GM18499 (cell line): ENCODE measurements around the gene USE1.
A peak's percentile ranks its signal among the peaks of the same experiment; 100 is the strongest.
"Not testable (repeated sequence)": the region's sequence is repeated elsewhere in the genome, so short reads cannot be mapped to it uniquely, and the experiment has no call there.

Source experiments
- ATAC-seq: cut with Tn5 transposase; IDR thresholded peaks from one replicate; pipeline ENCODE4 v1.9.1; 2021; ENCODE audit warnings: moderate number of reproducible peaks; ENCODE audit not compliant: insufficient read depth, unreplicated experiment

The USE1 gene, protein sequence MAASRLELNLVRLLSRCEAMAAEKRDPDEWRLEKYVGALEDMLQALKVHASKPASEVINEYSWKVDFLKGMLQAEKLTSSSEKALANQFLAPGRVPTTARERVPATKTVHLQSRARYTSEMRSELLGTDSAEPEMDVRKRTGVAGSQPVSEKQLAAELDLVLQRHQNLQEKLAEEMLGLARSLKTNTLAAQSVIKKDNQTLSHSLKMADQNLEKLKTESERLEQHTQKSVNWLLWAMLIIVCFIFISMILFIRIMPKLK

DNA sequence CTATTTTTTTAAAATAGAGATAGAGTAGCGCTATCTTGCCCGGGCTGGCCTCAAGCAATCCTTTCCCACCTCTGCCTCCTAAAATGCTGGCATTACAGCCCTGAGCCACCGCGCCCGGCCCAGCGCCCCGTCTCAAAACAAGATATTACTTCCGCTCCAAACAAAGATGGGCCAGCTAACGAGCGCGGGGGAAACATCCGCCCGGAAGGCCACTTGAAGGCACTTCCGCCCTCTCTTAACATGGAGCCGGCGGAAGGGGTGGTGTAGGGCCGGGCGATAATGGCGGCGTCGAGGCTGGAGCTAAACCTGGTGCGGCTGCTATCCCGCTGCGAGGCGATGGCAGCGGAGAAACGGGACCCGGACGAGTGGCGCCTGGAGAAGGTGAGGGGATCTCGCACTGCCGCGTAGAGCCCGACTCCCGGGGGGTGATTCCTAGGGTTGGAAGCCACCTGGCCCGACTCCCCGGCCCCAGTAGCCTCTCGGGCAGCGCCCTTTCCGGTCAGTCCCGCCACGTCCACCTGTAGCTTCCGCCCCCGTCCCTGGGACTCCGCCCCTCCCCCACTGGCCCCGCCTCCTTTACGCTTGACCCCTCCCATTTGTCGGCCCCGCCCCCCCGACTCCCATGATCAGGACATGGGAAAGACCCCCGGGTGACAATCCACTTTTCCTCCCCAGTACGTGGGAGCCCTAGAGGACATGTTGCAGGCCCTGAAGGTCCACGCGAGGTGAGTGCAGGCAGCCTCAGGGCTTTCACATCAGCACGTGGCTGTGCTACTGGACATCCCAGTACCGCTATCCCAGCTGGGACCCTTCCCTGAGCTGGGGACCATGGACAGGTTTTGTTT is at the start of gene USE1:
Gene USE1 (plus strand): TSS at position 231 of the 845 bp plus-strand sequence. CDS start 49 bp downstream, at position 280.
- ATAC-seq, result peak; percentile 58

DNA sequence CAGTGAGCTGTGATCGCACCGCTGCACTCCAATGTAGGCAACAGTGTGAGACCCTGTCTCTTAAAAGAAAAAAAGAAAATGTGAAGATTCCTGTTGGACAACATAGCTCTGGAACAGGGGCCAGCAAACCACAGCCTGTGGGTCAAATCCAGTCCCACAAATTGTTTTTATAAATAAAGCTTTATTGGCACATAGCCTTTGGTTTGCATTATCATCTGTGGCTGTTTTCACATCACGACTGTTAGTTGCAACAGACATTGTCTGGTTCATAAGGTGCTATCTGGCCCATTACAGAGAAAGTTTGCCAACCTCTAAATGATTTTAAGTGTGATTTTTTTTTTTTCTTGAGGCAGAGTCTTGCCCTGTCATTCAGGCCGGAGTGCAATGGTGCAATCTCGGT is 49.4 kb upstream of the USE1 start:
- no peak for ATAC-seq

DNA sequence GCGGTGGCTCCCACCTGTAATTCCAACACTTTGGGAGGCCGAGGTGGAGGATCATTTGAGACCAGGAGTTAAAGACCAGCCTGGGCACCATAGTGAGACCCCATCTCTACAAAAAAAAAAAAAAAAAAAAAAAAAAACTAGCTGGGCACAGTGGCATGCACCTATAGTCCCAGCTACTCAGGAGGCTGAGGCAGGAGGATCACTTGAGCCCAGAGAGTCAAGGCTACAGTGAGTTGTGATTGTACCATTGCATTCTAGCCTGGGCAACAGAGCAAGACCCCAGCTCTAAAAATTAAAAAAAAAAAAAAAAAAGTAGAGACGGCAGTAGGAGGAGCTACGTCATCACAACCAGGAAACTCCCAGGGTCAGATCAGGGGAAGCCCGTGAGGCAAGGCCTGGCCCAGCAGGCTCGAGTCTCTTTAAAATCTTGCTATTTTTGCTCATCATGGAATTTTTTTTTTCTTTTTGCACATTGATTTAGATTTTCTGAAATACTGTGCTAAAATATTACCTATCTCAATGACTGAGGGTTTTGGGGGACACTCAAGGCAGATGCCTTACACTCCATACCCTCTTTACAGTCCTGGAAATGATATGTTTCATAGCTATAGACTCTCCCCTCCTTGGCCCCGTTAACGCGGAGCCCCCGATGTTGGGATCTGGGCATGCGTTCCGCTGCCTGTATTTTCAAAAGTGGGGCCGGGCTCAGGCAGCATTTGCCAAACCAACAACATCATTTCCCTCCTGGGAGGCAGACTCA is 44.4 kb upstream of the USE1 start:
- no peak for ATAC-seq

DNA sequence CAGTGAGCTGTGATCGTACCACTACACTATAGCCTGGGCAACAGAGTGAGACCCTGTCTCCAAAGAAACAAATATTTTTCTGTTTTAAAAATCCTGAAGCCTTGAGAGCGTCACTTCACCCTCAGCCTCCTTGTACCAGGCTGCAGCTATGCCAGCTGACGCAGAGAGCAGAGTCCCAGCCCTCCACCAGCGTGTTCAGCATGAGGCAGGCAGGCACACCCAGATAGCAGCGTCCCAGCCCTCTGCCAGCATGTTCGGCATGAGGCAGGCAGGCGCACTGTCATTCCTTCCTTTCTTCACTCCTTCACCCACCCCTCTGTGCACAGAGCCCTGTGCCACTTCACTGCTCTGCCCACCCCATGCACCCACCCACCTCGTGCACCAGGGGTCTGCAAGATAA is 43.3 kb upstream of the USE1 start:
- no peak for ATAC-seq

DNA sequence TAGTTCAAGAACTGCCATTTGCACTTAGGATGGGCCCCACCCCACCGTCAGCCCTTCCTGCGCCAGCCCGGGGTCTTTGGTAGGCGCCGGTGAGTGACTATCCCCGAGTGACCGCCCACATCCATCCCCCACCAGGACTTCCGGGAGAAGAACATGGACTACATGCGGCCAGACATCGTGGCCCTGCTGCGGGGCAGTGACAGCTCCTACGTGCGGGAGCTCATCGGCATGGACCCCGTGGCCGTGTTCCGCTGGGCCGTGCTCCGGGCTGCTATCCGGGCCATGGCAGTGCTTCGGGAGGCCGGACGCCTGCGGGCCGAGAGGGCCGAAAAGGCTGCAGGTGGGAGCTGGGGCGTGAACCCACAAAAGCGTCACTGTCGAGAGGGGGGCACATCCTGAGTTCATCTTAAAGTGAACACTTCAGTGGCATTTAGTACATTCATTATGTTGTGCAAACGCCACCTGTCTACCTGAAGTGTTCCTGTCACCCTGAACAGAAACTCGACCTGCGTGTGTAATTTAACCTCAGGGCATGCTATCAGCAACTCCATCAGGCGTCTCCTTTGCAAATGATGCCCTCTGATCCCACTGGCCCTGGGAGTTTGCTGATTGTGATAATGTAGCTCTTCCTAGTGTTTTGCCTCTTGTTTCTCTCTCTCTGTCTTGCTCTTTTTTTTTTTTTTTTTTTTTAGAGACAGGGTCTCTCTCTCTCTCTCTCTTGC is 42.4 kb upstream of the USE1 start:
- no peak for ATAC-seq

DNA sequence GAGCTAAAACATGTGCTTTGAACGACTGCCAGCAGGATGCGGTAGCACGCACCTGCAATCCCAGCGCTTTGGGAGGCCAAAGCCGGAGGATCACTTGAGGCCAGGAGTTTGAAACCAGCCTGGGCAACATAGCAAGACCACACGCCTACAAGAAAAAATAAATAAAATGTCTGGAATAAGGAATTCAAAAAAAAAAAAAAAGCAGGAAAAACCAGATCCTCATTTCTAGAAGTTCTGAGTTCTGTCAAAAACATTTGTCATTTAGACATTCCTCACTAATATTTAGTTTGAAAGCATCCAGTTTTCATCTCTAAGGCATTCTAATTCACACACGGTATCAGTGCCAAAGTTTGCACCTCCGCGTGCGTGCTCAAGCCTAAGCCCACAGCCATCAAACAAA is 36.9 kb upstream of the USE1 start:
- no peak for ATAC-seq

DNA sequence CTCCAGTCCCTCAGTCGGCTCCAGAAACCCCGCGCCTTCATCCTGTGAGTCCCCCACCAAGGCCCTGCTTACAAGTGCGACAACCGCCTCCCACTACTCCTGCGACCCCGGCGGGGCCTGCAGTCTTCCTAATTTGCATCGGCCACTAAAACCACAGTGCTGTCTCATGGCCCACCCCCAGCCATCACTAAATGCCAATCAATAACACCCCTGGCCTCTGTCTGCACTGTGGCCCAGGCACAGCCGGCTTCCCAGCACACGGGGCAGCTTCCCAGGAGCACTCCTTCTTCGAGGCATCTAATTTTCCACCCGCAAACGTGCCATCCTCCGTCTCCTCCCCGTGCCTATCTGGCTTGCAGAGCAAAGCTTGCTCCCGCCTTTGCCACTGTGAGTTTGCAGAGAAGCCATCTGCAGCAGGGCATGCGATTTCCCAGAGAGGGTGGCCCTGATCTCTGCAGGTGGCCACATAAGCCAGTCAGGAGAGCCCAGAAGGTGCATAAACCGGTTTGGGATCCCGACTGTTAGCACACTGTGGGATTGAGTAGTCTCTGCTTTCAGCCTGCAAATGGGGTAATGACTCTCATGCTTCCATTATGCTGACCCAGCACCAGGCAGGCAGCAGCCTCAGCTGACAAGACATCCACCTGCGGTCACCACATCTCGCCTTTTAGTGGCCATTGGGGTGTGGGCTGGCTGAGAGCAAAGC is 34.0 kb upstream of the USE1 start:
- no peak for ATAC-seq

DNA sequence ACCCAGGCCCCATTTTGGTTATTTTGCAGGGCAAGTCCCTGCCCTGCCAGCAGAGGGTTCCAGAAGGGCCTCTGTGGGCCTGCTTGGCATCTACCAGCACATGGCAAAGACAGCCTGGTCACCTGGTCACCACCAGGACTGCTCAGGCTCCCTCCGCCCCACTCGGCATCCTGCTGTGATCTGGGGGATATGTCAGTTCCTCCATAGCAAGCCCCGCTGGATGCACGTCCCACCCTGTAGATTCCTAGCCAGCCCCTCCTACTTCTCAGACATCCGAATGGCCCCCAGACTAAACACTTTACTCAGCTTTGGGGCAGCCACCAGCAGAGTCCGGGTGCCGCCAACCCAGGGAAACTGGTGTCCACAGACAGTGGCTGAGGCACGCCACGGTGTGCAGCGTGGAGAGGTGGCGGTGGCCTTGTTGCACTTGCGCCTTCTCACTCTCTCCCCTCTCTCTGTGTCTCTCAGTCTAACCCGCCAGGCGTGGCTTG is 31.8 kb upstream of the USE1 start:
- ATAC-seq, result no peak

DNA sequence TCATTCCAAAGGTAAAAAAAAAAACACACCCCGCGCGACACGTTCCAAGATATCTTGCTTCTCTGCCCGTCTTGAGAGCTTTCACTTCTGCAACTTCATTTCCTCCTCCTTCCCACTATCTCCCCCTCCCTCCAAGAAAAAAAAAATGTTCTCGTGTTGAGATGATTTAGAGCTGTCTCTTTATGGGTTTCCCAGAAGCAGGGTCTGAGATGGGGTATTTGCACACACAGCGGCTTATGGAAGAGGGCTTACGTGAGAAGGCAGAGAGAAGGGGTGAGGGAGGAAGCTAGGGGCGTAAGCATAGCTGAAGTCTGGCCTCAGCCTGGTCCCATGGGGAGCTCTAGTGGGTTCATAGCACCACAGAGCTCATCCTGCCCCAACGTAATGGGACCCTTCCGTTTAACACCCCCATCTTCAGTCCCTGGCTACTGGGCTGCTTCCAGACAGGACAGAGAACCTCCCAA is 31.3 kb upstream of the USE1 start:
- no peak for ATAC-seq

DNA sequence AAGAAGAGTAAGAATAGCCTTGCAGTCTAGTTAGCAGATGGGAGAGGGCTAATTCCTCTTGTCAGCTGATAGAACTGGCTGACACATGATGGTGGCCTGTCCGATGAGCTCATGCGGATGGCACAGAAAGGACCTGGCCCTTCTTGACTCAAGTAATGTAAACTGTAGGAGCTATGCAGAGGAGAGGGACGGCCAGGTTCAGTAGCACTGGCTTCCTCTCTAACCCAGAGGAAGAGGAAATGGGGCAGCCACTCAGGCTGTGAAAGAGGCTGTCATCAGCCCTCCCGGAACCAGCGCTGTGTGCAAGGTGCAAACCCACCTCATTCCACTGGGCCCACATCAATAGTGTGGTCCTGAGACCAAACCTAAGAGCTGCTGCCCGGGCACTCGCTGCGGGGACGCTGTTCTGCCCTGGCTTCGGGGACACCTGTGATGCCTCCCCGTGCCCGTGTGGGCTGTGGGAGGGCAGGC is 30.8 kb upstream of the USE1 start:
- ATAC-seq, result no peak

DNA sequence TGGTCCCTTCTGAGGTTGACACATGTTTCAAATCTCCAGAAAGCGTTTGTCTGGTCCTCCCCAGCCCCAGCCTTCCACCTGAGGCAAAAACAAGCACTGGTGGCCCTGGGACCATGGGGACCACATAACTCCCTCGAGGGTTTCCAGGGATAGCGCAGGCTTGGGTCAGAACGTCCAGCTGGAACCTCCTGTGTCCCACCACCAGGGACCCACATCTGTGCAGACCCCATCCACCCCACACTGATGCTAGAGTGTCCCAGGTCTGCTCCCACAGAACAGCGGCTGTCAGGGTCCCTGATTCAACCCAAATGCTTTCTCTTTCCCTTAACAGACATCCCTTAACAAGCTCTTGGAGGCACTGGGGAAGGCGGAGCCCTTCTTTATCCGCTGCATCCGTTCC is 29.6 kb upstream of the USE1 start:
- no peak for ATAC-seq

DNA sequence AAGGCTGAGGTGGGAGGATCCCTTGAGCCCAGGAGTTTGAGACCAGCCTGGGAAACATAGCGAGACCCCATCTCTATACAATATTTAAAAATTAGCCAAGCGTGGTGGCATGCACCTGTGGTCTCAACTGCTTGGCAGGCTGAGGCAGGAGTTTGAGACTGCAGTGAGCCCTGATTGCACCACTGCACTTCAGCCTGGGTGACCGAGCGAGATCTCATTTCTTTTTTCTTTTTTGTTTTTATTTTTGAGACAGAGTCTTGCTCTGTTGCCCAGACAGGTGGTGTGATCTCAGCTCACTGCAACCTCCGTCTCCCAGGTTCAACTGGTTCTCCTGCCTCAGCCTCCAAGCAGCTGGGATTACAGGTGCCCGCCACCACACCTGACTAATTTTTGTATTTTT is 23.4 kb upstream of the USE1 start:
- not testable (repeated sequence) for ATAC-seq

DNA sequence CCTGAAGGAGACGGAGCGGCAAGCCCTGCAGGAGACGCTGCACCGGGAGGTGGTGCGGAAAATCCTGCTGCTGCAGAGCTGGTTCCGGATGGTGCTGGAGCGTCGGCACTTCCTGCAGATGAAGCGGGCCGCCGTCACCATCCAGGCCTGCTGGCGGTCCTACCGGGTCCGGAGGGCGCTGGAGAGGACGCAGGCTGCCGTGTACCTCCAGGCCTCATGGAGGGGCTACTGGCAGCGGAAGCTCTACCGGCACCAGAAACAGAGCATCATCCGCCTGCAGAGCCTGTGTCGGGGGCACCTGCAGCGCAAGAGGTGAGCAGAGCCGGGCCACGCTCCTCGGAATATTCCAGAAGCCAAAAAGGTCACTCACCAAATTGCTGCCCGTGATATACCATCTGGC is 22.4 kb upstream of the USE1 start:
- ATAC-seq, result no peak

DNA sequence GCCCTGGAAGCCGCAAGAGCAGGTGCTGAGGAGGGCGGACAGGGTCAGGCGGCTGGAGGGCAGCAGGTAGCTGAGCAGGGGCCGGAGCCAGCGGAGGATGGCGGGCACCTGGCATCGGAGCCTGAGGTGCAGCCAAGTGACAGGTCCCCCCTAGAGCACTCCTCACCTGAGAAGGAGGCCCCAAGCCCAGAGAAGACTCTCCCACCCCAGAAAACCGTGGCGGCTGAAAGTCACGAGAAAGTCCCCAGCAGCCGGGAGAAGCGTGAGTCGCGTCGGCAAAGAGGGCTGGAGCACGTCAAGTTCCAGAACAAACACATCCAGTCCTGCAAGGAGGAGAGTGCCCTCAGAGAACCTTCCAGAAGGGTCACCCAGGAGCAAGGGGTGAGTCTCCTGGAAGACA is 20.5 kb upstream of the USE1 start:
- no peak for ATAC-seq

DNA sequence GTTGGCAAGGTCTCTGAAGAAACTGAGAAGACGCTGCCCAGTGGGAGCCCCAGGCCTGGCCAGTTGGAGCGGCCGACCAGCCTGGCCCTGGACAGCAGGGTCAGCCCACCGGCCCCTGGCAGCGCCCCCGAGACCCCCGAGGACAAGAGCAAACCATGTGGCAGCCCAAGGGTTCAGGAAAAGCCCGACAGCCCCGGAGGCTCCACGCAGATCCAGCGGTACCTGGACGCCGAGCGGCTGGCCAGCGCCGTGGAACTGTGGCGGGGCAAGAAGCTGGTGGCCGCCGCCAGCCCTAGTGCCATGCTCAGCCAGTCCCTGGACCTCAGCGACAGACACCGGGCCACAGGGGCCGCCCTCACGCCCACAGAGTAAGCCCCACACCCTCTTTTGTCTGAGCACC is 20.1 kb upstream of the USE1 start:
- ATAC-seq, result no peak

DNA sequence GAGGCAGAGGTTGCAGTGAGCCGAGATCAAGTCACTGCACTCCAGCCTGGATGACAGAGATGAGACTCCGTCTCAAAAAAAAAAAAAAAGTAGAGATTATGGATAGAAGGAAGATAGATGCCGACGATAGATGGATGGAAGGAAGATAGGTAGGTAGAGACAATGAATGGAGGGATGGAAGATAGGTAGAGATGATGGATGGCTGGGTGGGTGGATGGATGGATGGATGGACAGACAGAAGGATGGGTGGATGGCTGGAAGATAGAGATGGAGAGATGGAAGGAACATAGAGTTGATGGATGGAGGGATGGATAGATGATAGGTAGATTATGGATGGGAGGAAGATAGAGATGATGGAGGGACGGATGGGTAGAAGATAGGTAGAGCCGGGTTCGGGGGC is 18.5 kb upstream of the USE1 start:
- no peak for ATAC-seq

DNA sequence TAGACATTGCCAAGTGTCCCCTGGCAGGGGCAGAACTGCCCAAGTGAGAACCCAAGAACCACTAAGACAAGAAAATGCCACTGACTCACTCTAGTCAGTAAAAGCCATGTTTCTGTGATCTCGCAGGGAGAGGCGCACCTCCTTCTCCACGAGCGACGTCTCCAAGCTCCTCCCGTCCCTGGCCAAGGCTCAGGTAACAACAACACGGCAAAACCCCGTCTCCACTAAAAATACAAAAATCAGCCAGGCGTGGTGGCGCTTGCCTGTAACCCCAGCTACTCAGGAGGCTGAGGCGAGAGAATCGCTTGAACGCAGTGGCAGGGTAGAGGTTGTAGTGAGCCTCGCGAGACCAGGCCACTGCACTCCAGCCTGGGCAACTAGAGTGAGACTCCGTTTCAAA is 17.5 kb upstream of the USE1 start:
- no peak for ATAC-seq

DNA sequence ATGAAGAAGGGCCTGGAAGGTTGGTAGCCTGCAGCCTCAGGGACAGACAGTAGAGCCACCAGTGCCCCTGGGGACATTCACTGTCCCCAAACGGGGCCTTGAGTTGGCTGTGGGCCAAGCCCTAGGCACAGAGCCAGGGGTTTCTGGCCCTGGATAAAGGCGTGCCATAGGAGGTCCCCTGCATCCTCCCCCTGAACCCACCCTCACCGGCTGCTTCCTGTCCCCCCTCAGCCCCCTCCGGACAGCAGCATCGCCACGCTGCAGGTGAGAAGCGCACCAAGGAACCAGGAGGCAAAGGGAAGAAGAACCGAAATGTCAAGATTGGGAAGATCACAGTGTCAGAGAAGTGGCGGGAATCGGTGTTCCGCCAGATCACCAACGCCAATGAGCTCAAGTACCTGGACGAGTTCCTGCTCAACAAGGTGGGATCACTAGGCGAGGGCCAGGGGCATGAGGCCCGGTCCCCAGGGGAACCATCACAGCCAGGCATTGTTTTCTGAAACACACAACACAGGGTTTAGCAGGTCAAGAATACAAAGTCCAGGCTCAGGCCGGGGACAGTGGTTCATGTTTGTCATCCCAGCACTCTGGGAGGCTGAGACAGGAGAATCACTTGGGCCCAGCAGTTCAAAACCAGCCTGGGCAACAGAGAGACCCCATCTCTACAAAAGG is 14.6 kb upstream of the USE1 start:
- ATAC-seq, result no peak

DNA sequence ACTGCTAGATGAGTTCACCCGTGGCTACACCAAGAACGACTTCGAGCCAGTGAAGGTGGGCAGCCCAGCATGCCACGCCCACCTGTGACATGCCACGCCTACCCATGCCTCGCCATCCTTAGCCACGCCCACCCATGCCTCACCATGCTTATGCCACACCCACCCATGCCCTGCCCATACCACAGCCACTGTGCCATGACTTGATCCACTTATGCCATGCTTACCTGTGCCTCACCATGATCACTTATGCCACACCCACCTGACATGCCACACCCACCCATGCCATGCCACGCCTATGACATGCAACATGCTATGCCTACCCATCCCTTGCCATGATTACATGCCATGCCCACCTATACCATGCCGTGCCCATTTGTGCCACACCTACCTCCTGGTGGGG is 12.9 kb upstream of the USE1 start:
- ATAC-seq, result no peak
